GM18519 (cell line): Measurements from ENCODE around the gene ST6GALNAC5.

Source experiments
- ATAC-seq: cut with Tn5 transposase; IDR thresholded peaks from one replicate; pipeline ENCODE4 v1.9.1; 2021; ENCODE audit warnings: mild to moderate bottlenecking, moderate library complexity; ENCODE audit not compliant: unreplicated experiment, low FRiP score

The ST6GALNAC5 gene

DNA sequence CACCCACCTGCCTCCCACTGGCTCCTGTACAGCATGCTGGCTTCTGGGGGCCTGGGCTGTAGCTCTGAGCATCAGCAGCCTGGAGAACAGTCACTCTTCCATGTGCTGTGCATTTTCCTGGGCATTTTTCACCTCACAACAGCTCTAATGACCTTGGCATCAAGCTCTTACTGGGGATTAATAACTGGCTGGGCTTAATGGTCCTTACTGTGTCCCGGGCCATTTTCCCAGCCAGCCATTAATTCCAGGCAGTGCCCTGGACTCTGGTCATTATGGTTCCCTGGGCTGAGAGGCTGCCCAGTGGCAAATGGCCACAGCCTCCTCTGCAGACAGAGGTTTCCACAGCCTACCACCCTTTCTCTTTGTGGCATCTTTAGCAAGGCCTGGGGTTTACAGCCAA lies 171.8 kb downstream of the ST6GALNAC5 start:
- no peak for ATAC-seq

DNA sequence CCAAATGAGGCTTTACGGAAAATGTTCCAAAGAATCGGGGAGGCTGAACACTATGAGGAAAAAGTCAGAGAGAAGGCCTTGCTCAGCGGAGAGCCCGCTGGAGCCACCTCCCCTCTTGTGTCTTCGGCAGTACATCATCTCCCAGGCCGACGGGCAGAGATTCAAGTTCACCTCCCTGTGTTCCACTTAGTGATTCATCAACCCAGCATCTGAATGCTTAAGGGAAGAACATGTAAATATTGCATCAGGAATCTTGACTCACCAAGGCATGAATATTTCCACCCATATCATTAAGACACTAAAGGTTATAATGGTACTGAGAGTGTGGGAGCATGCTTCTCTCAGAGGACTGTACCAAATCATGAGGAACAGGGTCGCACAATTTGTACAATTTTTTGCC lies 172.5 kb downstream of the ST6GALNAC5 start:
- ATAC-seq = no peak

DNA sequence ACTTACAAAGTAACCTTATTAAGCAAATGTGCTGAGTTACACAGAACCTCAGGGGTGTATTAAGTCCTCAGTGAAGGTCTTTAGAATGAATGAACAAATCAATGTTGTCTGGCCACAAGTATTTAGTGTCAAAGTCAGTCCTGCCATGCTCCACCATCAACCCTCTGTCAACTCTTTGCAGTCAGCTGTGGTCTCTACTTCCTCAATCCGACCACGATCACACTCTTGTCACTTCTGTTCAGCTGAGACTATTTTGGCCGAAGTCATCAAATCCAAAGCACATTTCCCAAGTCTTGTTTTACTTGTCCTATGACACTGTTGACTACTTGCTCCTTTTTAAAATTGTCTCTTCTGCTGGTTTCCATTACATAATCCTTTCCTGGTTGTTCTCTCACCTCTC lies 173.5 kb downstream of the ST6GALNAC5 start:
- ATAC-seq = no peak

DNA sequence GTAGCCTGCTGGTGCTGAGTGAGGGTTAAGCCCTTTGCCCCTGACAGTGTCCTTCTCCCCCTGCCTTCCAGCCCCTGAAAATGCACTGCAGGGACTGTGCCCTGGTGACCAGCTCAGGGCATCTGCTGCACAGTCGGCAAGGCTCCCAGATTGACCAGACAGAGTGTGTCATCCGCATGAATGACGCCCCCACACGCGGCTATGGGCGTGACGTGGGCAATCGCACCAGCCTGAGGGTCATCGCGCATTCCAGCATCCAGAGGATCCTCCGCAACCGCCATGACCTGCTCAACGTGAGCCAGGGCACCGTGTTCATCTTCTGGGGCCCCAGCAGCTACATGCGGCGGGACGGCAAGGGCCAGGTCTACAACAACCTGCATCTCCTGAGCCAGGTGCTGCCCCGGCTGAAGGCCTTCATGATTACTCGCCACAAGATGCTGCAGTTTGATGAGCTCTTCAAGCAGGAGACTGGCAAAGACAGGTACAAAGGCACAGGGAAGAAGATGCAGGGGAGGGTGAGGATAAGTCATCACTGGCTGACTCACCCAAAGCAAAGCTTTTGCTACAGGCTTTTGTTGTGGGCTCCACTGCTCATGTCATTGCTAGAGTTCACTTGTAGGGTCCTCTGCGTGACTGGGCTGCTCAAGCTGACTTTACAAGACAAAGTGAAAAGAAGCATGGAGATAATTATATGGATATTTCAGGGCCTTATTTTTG lies 177.0 kb downstream of the ST6GALNAC5 start:
- ATAC-seq = no peak

DNA sequence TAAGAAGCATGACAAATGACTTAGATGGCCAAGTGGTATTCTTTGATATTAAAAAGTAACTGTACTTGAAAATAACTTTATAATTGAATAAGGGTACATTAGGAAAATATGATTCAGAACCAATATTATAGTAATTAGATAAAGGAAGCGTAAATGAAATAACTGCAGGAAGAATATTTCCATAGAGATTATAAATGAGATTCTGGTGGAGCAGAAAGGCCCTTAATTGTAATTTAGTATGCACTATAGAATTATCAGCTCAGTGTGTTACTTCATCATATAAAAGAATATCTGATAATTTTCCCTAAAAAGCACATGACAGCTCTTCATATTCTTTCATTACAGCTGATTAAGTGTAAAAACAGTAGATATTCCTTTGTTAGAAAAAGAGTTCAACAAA lies 180.3 kb downstream of the ST6GALNAC5 start:
- ATAC-seq = no peak

DNA sequence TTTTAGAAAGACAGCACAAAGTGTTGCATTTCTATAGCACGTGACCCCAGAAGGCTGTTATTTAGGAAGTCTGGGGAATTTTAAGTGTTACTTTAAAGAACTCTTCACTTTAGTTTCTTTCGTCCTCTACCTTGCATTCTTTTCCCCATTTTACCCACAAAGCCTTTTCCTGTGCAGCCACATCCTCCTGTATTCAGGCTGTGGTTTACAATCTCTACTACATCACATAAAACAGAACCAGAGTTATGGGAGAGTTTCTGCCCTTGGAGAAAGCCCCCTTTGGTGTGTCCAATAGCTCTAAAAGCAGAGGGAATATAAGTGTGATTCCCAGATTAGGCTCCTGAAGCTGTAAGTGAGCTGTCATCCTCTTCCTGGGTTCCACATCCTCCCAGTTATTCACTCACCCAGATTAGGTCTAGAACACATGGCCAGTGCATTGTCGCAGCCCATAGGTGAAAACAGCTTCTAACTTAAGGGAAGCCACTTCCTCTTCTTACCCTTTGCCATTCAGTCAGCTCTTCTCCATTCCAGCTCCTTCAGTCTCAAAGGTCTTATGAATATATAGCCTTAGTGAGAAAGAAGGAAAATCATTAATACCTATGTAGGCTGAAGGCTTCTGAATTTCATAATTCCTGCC lies 180.8 kb downstream of the ST6GALNAC5 start:
- ATAC-seq = no peak

DNA sequence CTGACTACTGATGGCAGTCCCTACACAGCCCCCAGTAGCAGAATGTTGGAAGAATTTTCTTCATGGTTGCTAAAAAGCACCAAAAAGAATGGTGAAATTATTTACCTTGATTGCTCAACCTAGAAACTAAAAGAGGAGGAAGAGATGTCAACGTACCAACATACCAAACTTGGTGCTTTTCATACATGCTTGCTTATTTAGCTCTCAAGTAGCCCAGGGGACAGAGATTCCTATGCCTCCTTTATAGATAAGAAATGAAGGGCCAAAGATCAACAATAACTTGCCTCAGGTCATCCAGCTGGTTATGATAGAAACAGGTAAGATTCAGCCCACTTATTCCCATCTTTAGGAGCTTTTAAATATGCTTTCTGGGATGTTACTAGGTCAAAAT lies 181.3 kb downstream of the ST6GALNAC5 start:
- no peak for ATAC-seq

DNA sequence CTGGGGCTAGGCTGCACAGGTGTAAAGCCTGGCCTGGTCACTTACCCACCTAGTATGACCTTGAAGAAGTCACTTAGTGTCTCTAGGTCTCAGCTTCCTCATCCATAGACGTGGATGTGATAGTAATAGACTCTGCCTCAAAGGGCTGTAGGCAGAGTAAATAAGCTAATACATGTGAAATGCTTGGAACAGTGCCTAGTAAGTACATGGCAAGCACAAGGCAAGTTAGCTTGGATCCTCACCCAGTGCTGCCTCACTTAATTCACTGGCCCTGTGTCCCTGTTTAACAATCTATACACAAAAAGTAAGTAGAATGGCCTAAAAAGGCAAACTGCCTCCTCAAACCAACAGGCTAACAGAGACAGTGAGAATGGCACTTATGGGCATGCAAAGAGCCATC lies 184.1 kb downstream of the ST6GALNAC5 start:
- ATAC-seq = no peak

DNA sequence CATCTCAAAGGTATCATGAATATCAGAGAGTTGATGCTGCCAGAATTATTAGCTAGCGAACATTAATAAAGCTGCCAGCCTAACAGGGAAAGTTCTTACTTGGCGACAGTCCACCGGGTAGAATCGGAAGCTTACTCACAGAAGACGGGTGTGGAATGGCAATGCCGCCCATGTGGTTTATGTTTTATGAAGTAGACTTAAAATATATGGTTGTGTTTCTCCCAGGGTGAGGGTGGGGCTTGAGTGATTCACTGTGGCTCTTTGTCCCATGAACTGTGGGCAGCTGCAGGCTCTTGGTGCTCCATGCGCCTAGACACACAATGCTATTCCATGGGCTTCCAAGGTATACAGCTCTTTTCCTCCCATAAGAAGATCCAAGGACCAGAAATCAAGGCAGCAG lies 189.2 kb downstream of the ST6GALNAC5 start:
- ATAC-seq = no peak

DNA sequence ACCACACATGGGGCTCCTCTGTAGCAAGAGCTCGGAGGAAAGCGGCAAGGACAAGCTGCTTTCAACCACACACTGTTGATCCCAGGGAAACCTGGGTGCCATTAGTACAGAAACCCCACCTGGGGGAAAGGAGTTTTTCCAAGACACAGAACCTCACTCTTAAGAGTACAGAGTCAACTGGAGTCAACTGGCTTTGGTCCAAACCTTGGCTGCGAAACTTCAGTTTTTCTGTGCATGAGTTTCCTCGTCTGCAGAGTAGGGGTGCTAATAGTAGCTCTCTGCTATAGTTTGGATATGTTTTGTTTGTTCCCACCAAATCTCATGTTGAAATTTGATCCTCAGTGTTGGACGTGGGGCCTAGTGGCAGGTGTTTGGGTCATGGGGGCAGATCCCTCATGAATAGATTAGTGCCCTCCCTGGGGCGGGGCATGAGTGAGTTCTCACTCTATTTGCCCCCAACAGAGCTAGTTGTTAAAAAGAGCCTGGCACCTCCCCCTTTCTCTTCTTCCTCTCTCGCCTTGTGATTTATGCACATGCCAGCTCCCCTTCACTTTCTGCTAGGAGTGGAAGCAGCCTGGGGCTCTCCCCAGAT lies 190.8 kb downstream of the ST6GALNAC5 start:
- ATAC-seq = no peak

DNA sequence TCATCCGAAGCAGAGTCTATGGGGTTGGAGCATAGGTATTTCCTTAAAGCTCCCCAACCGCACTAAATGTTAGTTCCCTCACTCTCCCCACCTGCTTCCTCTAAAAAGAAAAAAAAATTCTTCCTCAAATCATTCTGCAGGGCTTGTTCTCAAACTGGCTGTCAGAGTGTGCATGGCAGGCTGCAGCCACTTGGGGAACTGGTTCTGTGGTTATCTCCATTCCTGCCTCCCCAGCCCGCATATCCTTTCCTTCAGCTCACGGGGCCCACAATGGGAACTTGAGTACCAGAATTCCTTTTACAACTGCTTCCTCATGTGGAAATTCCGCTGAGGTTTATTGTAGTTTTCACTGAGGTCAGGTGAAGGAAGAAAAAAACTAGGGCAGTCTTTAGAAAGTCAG lies 192.7 kb downstream of the ST6GALNAC5 start:
- ATAC-seq = no peak

DNA sequence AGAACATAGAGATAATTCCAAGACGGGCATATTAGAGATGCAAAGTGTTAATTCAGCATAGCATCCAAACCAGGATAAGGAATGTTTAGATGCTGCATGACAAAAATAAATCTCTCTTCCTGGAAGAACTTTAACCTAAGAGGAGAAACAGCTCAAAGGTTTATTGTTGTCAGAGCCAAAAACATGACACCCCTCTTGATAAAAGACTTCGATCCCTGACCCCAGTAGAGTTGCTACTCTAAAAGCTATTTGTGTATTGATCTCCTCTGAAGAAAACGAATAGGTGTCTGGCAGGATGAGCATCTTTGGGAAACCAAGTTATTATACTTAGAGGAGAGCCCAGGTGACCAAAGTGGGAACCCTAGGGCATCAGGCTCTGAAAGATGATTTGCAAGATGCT lies 193.9 kb downstream of the ST6GALNAC5 start:
- no peak for ATAC-seq

DNA sequence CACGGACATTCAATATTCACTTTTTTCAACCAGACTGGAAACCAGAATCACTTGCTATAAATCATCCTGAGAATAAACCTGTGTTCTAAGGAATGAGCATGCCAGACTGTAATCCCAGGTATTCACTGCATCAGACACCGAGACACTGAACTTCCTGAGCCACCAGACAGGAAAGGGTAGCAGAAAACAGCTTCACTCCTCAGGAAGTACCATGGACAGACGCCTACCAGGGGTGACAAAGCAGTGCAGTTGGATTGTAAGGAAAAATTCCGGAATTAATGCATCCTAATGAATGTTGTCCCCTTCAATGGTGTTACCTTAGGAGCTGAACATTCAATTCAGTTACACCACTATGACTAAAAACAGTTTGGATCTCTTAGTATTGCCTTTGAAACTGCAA lies 195.8 kb downstream of the ST6GALNAC5 start:
- no peak for ATAC-seq

DNA sequence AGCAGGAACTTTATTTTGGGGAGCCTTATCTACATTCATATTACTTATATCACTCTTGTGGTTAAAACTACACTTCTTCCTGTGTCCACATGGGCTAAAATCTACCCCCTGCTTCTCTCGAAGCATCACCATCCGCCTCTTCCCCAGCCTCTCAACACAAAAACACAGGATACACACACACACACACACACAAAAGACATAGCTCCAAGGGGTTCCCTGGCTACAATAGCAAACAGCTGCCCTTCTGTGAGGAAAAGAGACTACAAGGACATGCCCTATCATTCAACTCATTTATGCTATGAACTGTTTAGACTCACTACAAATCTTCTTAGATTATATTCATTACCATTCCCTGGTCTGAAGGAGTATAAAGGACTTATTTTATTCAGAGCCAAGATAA lies 197.0 kb downstream of the ST6GALNAC5 start:
- no peak for ATAC-seq

DNA sequence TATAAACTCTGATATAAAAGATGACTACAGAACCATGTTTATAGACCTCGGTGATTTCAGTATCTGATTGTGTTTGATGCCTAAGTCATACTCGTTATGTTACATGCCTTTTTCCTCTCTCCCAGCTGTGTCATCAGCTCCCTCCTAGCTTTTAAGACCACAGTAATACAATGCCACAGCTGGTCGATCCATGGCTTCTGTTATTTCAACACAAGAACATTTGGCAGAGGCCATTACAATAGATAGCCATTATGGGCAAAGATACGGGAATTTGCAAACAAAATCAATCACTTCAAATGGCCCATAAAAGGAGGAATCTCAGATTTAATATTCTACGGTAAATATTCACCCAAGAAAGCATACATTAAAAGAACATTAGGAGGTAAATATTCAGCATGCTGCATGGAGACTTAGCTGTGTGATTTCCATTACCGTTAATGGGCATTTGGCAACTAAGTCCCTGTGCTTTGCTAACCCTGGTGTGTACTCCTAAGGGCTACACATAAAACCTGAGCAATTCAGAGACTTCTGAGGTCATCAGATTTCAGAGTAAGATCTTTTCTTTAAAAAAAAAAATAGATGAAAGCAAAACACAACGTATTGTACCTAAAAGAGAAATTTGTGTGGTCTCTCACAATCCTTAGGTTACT lies 198.5 kb downstream of the ST6GALNAC5 start:
- ATAC-seq = no peak

DNA sequence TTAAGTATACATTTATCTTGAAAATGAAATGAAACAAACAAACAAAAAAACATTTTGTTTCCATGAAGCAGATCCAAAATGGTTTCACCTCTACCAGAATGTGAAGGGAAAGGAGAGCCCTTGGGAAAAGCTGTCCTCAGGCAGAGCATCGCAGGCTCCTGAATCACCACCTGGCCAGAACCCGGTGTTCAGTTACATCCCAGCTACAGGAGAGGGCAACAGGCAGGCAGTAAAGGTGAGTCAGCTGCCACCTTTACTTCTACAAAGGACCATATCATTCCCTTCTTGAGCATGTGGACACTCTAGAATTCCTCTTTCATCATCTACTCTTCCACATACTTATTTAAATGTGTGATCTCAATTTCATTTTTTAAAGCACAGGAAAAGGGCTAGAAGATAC lies 200.7 kb downstream of the ST6GALNAC5 start:
- ATAC-seq = no peak

DNA sequence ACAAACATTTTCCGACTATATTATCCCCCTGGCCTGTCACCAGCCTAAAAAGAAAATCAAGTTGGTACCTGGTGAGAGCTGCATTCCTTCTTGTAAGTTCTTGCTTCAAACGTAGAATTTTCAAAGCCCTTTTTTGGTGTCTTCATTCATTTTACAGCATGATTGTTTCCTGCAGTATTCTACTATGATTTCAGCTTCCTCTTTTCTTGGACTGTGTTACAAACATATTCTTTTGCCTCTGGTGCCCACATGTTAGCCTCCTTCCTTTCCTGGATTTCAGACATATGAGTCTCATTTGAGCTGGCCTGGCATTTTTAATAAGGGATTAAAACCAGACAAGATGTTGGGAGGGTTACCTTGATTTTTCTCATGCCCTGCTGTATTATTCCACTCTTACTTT lies 209.5 kb downstream of the ST6GALNAC5 start:
- ATAC-seq = no peak

DNA sequence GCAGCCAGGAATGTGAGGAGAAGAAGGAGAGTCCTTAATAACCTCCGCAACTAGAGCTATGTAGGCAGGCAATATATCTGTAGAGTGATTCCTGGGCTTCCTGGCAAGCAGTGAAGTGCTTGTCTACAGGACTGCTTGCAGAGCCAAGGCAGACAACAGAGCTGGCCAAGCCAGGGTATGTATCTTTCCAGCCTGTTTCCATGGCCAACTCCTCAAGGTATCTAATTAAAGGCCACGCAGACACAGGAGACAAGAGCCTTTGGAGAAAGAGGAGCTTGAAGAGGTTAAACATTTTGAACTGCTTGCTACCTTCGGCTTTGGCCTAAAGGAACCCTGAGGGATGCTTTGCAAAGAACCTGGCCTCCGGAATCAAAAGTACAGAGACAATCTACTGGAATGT lies 214.6 kb downstream of the ST6GALNAC5 start:
- no peak for ATAC-seq

DNA sequence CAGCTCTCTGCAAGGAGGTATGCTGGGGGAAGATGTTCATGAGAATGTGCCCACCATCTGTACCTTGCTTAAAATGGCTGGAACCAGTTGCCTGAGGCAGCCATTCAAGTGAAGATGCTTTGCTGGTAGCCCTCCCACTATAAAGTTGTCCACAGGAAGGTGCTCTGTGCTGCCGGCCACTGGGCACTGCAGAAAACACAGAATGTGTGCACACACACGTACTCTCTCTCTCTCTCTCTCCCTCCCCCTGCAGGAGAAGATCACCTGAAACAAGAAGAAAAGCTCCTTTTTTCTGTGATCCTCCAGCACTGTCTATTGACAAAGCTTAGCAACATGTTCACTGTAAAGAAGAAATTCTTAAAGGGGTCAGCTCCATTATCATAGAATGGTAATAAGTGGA lies 217.2 kb downstream of the ST6GALNAC5 start:
- ATAC-seq = no peak

DNA sequence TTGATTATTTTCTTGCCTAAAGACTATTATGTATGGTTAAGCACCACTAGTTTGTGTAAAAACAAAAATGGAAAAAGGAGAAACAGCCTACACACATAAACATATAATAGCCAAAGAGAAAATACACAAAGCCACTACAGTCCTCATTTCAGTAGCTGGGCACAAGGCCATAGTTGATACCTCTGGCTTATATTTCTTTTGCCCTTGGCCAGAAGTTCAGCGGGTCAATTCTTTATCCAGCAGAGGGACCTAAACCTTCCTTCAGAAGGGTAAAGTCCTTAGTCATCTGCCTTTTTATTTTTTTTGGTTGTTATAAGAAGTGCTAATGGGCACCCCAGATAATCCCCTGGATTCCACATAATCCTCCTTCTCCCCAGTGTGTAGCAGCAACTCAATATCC lies 217.8 kb downstream of the ST6GALNAC5 start:
- no peak for ATAC-seq

DNA sequence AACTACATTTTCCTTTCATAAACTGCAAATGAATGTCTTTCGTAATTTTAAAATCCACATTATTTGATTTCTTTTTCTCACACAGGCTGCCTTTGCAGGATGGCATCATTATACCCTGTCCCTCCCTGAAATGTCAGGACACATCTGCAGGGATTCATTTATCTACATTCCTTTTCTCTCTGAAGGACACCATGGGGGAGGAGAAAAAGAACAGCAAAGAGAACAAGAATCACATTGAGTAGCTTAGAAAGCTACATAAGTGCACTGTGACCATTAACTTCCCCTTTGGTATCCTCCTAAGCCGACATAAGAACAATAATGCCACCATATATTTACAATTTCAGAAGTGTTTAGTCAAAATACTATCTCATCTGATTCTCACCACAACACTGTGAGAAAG lies 222.5 kb downstream of the ST6GALNAC5 start:
- ATAC-seq = no peak

DNA sequence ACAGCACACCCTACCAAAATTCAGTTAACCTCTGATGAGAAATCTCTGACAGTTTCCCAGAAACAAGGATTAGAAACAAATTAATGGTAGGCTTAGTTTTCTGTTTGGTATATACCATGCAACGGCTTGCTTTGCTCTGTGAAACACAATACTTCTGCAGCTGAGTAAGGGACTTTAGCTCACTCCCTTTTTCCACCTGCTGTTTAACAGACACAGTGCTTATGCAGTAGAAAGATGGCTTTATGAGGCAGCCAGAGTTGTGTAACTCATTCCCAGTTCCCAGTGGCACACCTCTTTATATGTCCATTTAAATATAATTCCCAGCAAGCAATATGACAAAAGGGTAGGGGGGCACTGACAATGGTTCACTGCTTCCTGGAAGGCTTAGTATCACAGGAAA lies 228.0 kb downstream of the ST6GALNAC5 start:
- no peak for ATAC-seq
